Epithelial cell of esophagus (primary cell): ENCODE results near the gene CELF4.

Source experiments
- DNase-seq: peaks from one replicate; pipeline ENCODE4 v3.0.0; 2010; ENCODE audit warnings: low read depth
- H3K4me3 ChIP-seq: 2 replicates; pipeline ENCODE4 v1.5.1; 2011; ENCODE audit warnings: mild to moderate bottlenecking, low read length, control low read depth
- TF ChIP-seq, protein P1 (sequence below): IDR thresholded peaks from 2 replicates; pipeline ENCODE4 v1.5.1; 2011; ENCODE audit warnings: low read depth, mild to moderate bottlenecking, low read length, control low read depth, inconsistent platforms; ENCODE audit not compliant: insufficient read depth; ENCODE audit errors: missing control alignments

CELF4 gene

DNA sequence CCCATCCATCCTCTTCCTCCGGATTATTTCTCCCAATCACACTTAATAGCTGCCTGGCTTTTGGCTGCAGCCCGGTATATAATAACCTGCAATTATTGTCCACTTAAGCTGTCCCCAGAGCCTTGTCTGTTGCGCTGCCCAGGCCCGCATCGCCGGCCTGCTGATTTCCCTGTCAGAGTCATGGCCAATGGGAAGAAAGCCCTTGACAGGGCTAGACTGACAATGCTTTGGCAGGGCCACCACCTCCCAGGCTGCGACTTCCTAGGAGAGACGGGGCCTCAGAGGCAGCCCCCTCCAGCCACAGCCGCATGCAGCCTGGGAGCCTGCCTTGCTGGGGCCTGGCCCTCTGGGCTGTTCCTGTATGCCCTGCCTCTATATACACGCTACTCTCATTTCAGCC lies 10.0 kb upstream of the CELF4 start:
- DNase-seq, result no peak
- no peak overlapping the region for H3K4me3 ChIP-seq
- TF ChIP-seq, protein P1, sequence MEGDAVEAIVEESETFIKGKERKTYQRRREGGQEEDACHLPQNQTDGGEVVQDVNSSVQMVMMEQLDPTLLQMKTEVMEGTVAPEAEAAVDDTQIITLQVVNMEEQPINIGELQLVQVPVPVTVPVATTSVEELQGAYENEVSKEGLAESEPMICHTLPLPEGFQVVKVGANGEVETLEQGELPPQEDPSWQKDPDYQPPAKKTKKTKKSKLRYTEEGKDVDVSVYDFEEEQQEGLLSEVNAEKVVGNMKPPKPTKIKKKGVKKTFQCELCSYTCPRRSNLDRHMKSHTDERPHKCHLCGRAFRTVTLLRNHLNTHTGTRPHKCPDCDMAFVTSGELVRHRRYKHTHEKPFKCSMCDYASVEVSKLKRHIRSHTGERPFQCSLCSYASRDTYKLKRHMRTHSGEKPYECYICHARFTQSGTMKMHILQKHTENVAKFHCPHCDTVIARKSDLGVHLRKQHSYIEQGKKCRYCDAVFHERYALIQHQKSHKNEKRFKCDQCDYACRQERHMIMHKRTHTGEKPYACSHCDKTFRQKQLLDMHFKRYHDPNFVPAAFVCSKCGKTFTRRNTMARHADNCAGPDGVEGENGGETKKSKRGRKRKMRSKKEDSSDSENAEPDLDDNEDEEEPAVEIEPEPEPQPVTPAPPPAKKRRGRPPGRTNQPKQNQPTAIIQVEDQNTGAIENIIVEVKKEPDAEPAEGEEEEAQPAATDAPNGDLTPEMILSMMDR, result no peak

DNA sequence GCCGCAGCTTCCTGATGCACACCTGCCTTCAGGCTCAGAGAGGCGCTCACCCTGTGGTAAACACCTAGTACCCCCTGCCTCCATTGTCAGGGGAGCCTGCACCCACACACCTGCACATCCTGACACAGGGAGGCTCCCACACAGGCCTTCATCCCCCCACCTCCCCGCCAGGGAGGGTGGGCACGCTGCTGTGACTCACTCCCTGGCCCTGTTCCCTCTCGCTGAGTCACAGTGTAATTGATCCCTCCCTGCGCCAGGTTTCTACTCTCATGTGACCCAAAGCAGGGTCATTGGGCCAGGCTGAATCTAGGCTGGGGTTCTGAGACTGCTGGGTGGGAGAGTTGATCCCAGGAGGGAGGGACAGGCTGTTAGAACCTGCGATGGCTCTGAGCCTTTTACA lies 8.5 kb upstream of the CELF4 start:
- TF ChIP-seq, protein P1, result no peak
- DNase-seq, result no peak
- no peak overlapping the region for H3K4me3 ChIP-seq

DNA sequence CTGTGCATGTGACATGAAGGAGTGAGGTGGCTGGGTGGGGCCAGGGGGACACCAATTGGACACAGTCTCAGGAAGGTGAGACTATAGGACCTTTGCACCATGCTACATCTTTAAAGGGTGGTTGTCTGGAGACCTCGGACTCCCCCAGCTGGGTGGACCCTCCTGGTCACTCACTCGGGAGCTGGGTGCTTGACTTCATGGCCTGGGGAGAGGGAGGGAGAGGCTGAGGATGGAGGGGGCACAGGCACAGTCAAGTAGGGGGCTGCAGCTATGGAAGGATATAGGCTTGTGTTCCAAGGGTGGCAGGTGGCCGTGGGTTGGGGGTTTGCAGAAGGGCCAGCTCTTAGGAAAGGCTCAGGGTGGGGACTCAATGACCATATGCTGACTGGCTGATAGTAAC lies 7.1 kb upstream of the CELF4 start:
- DNase-seq, result no peak
- TF ChIP-seq, protein P1, result no peak
- no peak overlapping the region for H3K4me3 ChIP-seq

DNA sequence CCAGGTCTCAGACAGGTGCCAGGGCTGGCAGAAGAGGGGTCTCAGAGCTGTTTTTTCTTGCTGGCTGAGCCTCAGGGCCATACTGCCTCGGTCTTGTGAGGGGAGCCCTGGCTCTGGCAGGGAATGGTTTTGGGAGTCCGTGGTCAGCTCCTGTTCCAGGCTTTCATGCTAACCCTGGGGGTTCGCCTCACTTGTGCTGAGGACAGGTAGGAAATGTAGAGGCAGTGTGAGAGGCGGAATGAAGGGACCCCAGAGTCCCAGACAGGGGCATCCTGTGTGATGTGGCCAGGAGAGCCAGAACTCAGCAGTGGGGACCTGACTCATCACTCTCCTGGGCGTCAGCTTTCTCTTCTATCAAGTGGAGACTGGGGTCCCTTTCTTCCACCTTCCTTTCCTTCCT lies 5.7 kb upstream of the CELF4 start:
- H3K4me3 ChIP-seq, result no peak overlapping the region
- no peak for DNase-seq
- TF ChIP-seq, protein P1, result no peak

DNA sequence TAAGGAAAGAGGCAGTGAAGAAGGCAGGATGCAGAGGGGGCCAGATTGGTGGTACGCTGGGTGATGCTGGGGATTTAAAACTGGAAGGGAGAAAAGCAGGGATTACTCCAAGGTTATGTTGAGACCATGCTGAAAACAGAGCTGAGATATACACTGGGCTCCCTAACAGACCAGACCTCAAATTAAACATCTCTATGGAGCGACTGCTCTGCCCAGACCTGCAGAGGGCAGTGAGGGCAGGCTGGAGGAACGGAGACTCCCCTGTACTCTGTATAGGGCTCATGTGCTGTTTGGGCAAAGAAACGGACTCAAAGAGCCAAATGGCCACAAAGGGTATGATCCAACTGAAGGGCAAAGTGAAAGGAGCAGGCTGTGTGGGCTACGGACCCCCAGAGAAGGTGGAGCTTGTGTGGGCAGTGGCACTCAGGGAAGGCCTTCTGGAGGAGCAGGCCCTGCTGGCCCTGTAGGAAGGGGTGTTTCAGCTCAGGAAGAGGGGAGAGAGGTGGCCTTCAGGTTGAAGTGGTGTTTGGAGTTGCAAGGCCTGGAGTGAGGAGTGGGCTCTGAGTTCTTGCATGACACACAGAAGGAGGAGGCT lies 4.8 kb upstream of the CELF4 start:
- H3K4me3 ChIP-seq, result no peak overlapping the region
- no peak for DNase-seq
- TF ChIP-seq, protein P1, result no peak

DNA sequence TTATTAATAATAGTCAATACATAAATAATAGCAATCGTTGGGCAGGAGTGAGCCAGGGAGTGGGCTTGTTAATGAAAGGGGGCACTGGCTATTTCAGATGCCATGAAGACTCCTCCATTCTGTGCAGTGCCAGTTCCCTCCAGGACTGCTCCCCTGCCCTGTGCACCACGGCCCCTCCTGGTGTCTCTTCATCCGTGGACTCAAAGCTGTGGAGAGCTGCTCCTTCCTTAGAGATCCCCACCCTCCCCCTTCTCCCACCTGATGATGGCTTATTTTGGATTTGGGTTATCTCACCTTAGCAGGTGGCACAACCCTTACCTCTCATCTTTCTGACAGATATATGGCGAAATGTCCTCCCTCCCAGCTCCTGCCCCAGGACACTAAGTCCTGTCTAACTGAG lies 3.1 kb upstream of the CELF4 start:
- DNase-seq, result no peak
- no peak overlapping the region for H3K4me3 ChIP-seq
- TF ChIP-seq, protein P1, result no peak

DNA sequence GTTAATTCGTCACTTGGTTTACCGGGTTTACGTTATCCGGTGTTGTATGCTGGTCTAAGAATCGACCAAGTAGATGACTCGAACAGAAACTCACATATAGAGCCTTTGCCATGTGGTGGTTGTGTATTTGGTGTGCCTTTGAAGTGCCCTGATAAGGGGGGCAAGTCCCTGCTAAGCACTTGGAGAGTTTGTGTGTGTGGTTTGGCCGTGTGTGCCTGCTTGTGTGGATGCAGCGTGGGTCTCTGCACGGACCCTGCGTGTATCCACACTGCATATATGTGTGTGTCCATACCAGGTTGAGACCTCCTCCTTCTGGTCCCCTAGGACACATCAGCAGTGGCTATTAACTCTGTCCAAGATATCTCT lies 2.4 kb upstream of the CELF4 start:
- no peak for DNase-seq
- H3K4me3 ChIP-seq, result no peak overlapping the region
- TF ChIP-seq, protein P1, result no peak
